SK-N-SH (cell line): ENCODE data around the gene PRELID1. TPM values are rescaled to one million over a fixed set of nuclear protein-coding genes. Genes with fewer than 3 reads are reported as not detected.

ENCODE experiments used
- CTCF ChIA-PET: fragments of 300-600, 350-600 bp; formaldehyde crosslinking; extraction: SDS; loops from one replicate; lab custom pipeline; 2021; lab: Yijun Ruan, JAX
- POLR2A ChIA-PET: fragments of 350-600 bp; sonication (Branson Sonifier 250); formaldehyde crosslinking; extraction: SDS; loops from one replicate; lab custom pipeline; 2020; ENCODE audit warnings: antibody characterized with exemption, inconsistent platforms; lab: Yijun Ruan, JAX
- DNase-seq: peaks from one replicate; pipeline ENCODE4 v3.0.0; 2012
- H2AFZ ChIP-seq: fragments of 200-600 bp; sonication (generic); 2 replicates; pipeline ENCODE4 v1.8.1; 2016; ENCODE audit warnings: antibody characterized with exemption, mild to moderate bottlenecking, low read depth
- H3F3A ChIP-seq: fragments of 200-600 bp; sonication (generic); replicated peaks from 2 replicates; pipeline ENCODE3; 2016; ENCODE audit warnings: antibody characterized with exemption, mild to moderate bottlenecking; ENCODE audit not compliant: insufficient read depth
- H3K27ac ChIP-seq, 2 experiments: fragments of 200-500 bp in 1 of 2; fragments of 200-600 bp in 1 of 2; sonication (Bioruptor generic) in 1 of 2; sonication (generic), shearing (Covaris generic) in 1 of 2; 2 replicates each; pipeline versions ENCODE4 v1.5.1 to v1.6.1; 2014 to 2016; ENCODE audit warnings: low read depth in 2 of 2, inconsistent platforms in 1 of 2, low read length in 1 of 2, mild to moderate bottlenecking in 1 of 2, mixed read lengths in 1 of 2
- H3K27me3 ChIP-seq: fragments of 200-600 bp; sonication (generic), shearing (Covaris generic); 2 replicates; pipeline ENCODE4 v1.6.1; 2016; ENCODE audit warnings: mixed run types; ENCODE audit not compliant: insufficient read depth
- H3K36me3 ChIP-seq, 2 experiments: fragments of 200-500 bp in 1 of 2; fragments of 200-600 bp in 1 of 2; sonication (Bioruptor generic) in 1 of 2; sonication (generic) in 1 of 2; replicated peaks in 1 of 2; 2 replicates each; pipeline versions ENCODE3 to v1.5.1; 2014 to 2016; ENCODE audit warnings: low read length in 1 of 2, mild to moderate bottlenecking in 1 of 2; ENCODE audit not compliant: insufficient read depth in 2 of 2, control insufficient read depth in 1 of 2
- H3K4me1 ChIP-seq, 2 experiments: fragments of 200-500 bp in 1 of 2; fragments of 200-600 bp in 1 of 2; sonication (Bioruptor generic) in 1 of 2; sonication (generic), shearing (Covaris generic) in 1 of 2; 2 replicates each; pipeline versions ENCODE4 v1.5.1 to v1.6.1; 2014 to 2016; ENCODE audit warnings: low read depth in 1 of 2, low read length in 1 of 2, mixed run types in 1 of 2; ENCODE audit not compliant: insufficient read depth in 2 of 2, control insufficient read depth in 1 of 2
- H3K4me2 ChIP-seq: fragments of 200-600 bp; sonication (generic), shearing (Covaris generic); 2 replicates; pipeline ENCODE4 v1.6.1; 2017; ENCODE audit warnings: mixed run types
- H3K4me3 ChIP-seq, 2 experiments: fragments of 200-500 bp in 1 of 2; fragments of 200-600 bp in 1 of 2; sonication (Bioruptor generic) in 1 of 2; sonication (generic), shearing (Covaris generic) in 1 of 2; 2 replicates each; pipeline versions ENCODE4 v1.5.1 to v1.8.1; 2014 to 2016; ENCODE audit warnings: low read depth in 2 of 2, inconsistent platforms in 1 of 2, low read length in 1 of 2, mild to moderate bottlenecking in 1 of 2, mixed read lengths in 1 of 2, moderate library complexity in 1 of 2
- H3K79me2 ChIP-seq: fragments of 200-600 bp; sonication (generic); 2 replicates; pipeline ENCODE4 v1.8.1; 2017; ENCODE audit warnings: mild to moderate bottlenecking; ENCODE audit not compliant: insufficient read depth
- H3K9ac ChIP-seq: fragments of 200-600 bp; sonication (generic); 2 replicates; pipeline ENCODE4 v1.6.1; 2017; ENCODE audit warnings: mixed run types
- H3K9me2 ChIP-seq: fragments of 200-600 bp; sonication (generic); 2 replicates; pipeline ENCODE4 v1.6.1; 2017; ENCODE audit warnings: mixed run types
- H3K9me3 ChIP-seq: fragments of 200-600 bp; sonication (generic); 2 replicates; pipeline ENCODE4 v1.6.1; 2017; ENCODE audit warnings: mixed run types, mild to moderate bottlenecking, moderate library complexity
- H4K20me1 ChIP-seq: fragments of 200-600 bp; sonication (generic); 2 replicates; pipeline ENCODE4 v1.6.1; 2017; ENCODE audit warnings: mild to moderate bottlenecking, mixed run types; ENCODE audit not compliant: insufficient read depth
- EZH2phosphoT487 ChIP-seq: fragments of 200-600 bp; sonication (generic); IDR thresholded peaks from 2 replicates; pipeline ENCODE4 v1.6.1; 2017; ENCODE audit warnings: low read depth, mixed run types, mild to moderate bottlenecking, antibody characterized with exemption, moderate library complexity, borderline replicate concordance
- FOXJ3 ChIP-seq: sonication (generic); formaldehyde crosslinking; IDR thresholded peaks from 2 replicates; pipeline ENCODE4 v1.5.1; 2020; ENCODE audit warnings: mild to moderate bottlenecking, missing genetic modification reagents
- FOXM1 ChIP-seq: IDR thresholded peaks from 2 replicates; pipeline ENCODE4 v1.4.0; 2012; ENCODE audit warnings: low read depth, mild to moderate bottlenecking
- JUND ChIP-seq: IDR thresholded peaks from 2 replicates; pipeline ENCODE4 v1.4.0; 2012
- MXI1 ChIP-seq: IDR thresholded peaks from 2 replicates; pipeline ENCODE4 v1.6.1; 2012; ENCODE audit warnings: mild to moderate bottlenecking, low read depth, low read length, improper control_type of control experiment
- NFIC ChIP-seq: IDR thresholded peaks from 2 replicates; pipeline ENCODE4 v1.4.0; 2012; ENCODE audit warnings: borderline replicate concordance
- RFX5 ChIP-seq: IDR thresholded peaks from 2 replicates; pipeline ENCODE4 v1.6.1; 2012; ENCODE audit warnings: mild to moderate bottlenecking, improper control_type of control experiment, low read length
- SIN3A ChIP-seq: IDR thresholded peaks from 2 replicates; pipeline ENCODE4 v1.6.1; 2012; ENCODE audit warnings: low read depth, mild to moderate bottlenecking, low read length, moderate library complexity, borderline replicate concordance
- SMC3 ChIP-seq: IDR thresholded peaks from 2 replicates; pipeline ENCODE4 v1.6.1; 2012; ENCODE audit warnings: low read depth, low read length, improper control_type of control experiment
- WGBS: methylation state at CpG from one replicate; pipeline ENCODE4 v1.1.6; 2017; ENCODE audit warnings: low lambda C conversion rate; 5-methylcytosine and 5-hydroxymethylcytosine counted together
- polyA plus RNA-seq, 3 experiments: library from polyadenylated mRNA; depleted of rRNA; stranded (reverse); fragments of >200 nt; gene quantifications; 2 replicates each; pipeline ENCODE4 v1.2.3, GENCODE V29; 2012
- TF ChIP-seq, protein P1 (sequence below): IDR thresholded peaks from 2 replicates; pipeline ENCODE4 v1.4.0; 2012; ENCODE audit warnings: low read depth
- TF ChIP-seq, protein P2 (sequence below): IDR thresholded peaks from 2 replicates; pipeline ENCODE4 v1.4.0; 2012; ENCODE audit warnings: low read depth, borderline replicate concordance
- TF ChIP-seq, protein P3 (sequence below): IDR thresholded peaks from 2 replicates; pipeline ENCODE4 v1.6.1; 2012; ENCODE audit warnings: mild to moderate bottlenecking, low read depth, low read length, moderate library complexity
- TF ChIP-seq, protein P4 (sequence below): fragments of 200-600 bp; sonication (generic); IDR thresholded peaks from 2 replicates; pipeline ENCODE4 v1.6.1; 2017; ENCODE audit warnings: antibody characterized with exemption, mild to moderate bottlenecking, moderate library complexity
- TF ChIP-seq, protein P5 (sequence below): fragments of 150-350 bp; IDR thresholded peaks from 2 replicates; pipeline ENCODE4 v1.6.1; 2016; ENCODE audit warnings: mild to moderate bottlenecking, low read depth, low read length

PRELID1 gene
- polyA plus RNA-seq, 1 of the 3 experiments (the other 2 are of a cell fraction) = 344 TPM

DNA sequence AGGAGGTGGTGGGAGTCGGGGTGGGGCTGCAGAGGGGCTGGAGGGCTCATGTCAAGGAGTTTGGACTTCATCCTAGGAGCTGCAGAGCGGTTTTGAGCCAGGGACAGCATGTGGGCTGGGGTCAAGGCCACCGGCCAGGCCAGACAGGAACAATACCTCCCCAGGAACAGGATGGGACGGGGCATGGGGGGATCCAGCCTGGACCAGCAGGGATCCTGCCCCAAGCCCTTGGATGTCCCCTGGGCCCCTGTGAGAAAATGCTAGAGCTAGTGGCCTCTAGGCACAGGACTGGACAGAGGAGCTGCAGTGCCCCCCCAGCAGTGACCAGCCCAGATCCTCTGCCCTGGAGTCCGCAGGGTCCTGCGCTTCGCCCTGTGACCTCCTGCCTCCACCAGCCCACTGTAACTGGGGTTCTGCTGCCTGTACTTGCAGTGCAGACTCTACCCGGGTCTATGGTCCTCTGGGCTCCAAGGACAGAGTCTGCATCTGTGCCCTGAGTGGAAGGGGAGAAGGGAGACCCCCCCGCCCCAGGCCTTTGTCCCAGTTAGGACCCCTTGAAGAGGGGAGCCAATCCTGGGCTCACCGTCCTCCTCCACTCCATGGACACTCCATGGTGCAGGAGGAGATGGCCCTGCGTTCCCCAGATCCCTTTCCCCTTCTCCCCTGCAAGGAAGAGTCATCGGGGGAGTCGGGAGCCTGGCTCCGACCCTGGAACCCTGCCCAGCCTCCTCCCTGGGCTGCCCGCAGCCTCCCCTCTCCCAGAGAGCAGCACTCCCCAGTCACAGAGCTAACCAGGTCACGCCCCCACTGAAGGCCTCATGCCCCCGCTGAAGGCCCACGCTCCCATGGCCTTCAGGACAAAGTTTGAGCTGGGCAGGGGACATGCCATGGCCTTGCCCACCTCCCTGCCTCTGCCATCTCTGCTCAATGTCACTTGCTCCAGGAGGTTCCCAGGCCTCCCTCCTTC, 11.1 kb downstream of the PRELID1 start:
- Histone ChIP-seq H2AFZ (no peak overlapping the region), H3K9me2 (no peaks in the 10 kb centered on the region), H4K20me1 (peaks cover 10% of the 10 kb centered on the region; the same call in 1 of the 2 replicates), H3K4me1 (peaks cover 4 to 25% of the 10 kb centered on the region in 2 experiments; a peak in 1 of 4 replicates), H3K4me3 (no peak overlapping the region), H3K9ac (no peak overlapping the region), H3K9me3 (no peaks in the 10 kb centered on the region), H3K27me3 (no peaks in the 10 kb centered on the region), H3K27ac (no peak overlapping the region), H3K79me2 (peaks cover 20% of the 10 kb centered on the region), H3K36me3 (peaks cover 0 to 4% of the 10 kb centered on the region in 2 experiments), H3F3A (peaks cover 11% of the 10 kb centered on the region), H3K4me2 (no peak overlapping the region)
- ChIA-PET POLR2A (no interaction called here), CTCF (interaction anchor here (2.0 to 4.0 kb wide), 2 partner anchors 89 to 187 kb away, joined by 6 to 18 read pairs; no protein-coding TSS in a partner anchor)
- 98% methylated on average over 11 of the region's 18 CpGs for WGBS
- TF ChIP-seq, protein P1, sequence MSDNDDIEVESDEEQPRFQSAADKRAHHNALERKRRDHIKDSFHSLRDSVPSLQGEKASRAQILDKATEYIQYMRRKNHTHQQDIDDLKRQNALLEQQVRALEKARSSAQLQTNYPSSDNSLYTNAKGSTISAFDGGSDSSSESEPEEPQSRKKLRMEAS = no peak
- TF ChIP-seq, protein P2, sequence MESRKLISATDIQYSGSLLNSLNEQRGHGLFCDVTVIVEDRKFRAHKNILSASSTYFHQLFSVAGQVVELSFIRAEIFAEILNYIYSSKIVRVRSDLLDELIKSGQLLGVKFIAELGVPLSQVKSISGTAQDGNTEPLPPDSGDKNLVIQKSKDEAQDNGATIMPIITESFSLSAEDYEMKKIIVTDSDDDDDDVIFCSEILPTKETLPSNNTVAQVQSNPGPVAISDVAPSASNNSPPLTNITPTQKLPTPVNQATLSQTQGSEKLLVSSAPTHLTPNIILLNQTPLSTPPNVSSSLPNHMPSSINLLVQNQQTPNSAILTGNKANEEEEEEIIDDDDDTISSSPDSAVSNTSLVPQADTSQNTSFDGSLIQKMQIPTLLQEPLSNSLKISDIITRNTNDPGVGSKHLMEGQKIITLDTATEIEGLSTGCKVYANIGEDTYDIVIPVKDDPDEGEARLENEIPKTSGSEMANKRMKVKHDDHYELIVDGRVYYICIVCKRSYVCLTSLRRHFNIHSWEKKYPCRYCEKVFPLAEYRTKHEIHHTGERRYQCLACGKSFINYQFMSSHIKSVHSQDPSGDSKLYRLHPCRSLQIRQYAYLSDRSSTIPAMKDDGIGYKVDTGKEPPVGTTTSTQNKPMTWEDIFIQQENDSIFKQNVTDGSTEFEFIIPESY = no peak
- no peak for TF ChIP-seq NFIC
- no peak for TF ChIP-seq RFX5
- TF ChIP-seq, protein P3, sequence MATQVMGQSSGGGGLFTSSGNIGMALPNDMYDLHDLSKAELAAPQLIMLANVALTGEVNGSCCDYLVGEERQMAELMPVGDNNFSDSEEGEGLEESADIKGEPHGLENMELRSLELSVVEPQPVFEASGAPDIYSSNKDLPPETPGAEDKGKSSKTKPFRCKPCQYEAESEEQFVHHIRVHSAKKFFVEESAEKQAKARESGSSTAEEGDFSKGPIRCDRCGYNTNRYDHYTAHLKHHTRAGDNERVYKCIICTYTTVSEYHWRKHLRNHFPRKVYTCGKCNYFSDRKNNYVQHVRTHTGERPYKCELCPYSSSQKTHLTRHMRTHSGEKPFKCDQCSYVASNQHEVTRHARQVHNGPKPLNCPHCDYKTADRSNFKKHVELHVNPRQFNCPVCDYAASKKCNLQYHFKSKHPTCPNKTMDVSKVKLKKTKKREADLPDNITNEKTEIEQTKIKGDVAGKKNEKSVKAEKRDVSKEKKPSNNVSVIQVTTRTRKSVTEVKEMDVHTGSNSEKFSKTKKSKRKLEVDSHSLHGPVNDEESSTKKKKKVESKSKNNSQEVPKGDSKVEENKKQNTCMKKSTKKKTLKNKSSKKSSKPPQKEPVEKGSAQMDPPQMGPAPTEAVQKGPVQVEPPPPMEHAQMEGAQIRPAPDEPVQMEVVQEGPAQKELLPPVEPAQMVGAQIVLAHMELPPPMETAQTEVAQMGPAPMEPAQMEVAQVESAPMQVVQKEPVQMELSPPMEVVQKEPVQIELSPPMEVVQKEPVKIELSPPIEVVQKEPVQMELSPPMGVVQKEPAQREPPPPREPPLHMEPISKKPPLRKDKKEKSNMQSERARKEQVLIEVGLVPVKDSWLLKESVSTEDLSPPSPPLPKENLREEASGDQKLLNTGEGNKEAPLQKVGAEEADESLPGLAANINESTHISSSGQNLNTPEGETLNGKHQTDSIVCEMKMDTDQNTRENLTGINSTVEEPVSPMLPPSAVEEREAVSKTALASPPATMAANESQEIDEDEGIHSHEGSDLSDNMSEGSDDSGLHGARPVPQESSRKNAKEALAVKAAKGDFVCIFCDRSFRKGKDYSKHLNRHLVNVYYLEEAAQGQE = no peak
- DNase-seq = no peak

DNA sequence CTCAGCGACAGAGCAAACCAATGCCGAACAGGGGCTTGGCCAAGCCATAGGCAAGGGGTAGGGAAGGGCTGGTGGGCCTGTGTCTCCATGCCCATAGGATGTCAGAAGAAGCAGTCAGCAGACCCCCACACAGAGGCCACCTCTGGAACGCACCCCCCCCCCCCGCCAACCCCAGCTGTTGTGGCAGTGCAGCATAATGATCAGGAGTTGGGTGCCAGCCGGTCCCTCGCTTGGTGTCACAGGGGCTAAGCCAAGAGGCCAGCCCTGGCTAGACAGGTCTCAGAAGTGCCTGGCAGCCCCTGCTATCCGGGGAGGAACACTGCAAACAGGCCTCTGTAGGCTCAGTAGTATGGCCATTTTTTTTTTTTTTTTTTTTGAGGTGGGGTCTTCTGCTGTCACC, 11.8 kb downstream of the PRELID1 start:
- 94% methylated on average over 5 of the region's 7 CpGs for WGBS
- no peak overlapping the region for H3K9ac ChIP-seq
- H3K9me3 ChIP-seq = no peaks in the 10 kb centered on the region
- no peaks in the 10 kb centered on the region for H3K9me2 ChIP-seq
- H4K20me1 ChIP-seq = peaks cover 3% of the 10 kb centered on the region; the same call in 1 of the 2 replicates
- no peak overlapping the region for H3K4me3 ChIP-seq
- no peak overlapping the region for H2AFZ ChIP-seq
- peaks cover 0 to 4% of the 10 kb centered on the region in 2 experiments for H3K36me3 ChIP-seq
- ChIA-PET POLR2A (no interaction called here), CTCF (interaction anchor here (1.6 to 4.0 kb wide), 4 partner anchors 33 to 186 kb away, joined by 4 to 18 read pairs (median 6); no protein-coding TSS in a partner anchor)
- peaks cover 13% of the 10 kb centered on the region for H3K79me2 ChIP-seq
- no peak overlapping the region for H3K4me2 ChIP-seq
- H3F3A ChIP-seq = peaks cover 9% of the 10 kb centered on the region
- no peak overlapping the region for H3K27ac ChIP-seq
- no peaks in the 10 kb centered on the region for H3K27me3 ChIP-seq
- peaks cover 4 to 19% of the 10 kb centered on the region in 2 experiments; a peak in 1 of 4 replicates for H3K4me1 ChIP-seq
- no peak for DNase-seq
- TF ChIP-seq SIN3A = no peak
- TF ChIP-seq MXI1 = no peak
- TF ChIP-seq, protein P1 = no peak
- TF ChIP-seq, protein P4, sequence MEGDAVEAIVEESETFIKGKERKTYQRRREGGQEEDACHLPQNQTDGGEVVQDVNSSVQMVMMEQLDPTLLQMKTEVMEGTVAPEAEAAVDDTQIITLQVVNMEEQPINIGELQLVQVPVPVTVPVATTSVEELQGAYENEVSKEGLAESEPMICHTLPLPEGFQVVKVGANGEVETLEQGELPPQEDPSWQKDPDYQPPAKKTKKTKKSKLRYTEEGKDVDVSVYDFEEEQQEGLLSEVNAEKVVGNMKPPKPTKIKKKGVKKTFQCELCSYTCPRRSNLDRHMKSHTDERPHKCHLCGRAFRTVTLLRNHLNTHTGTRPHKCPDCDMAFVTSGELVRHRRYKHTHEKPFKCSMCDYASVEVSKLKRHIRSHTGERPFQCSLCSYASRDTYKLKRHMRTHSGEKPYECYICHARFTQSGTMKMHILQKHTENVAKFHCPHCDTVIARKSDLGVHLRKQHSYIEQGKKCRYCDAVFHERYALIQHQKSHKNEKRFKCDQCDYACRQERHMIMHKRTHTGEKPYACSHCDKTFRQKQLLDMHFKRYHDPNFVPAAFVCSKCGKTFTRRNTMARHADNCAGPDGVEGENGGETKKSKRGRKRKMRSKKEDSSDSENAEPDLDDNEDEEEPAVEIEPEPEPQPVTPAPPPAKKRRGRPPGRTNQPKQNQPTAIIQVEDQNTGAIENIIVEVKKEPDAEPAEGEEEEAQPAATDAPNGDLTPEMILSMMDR = no peak
- TF ChIP-seq FOXM1 = no peak
- TF ChIP-seq, protein P5, sequence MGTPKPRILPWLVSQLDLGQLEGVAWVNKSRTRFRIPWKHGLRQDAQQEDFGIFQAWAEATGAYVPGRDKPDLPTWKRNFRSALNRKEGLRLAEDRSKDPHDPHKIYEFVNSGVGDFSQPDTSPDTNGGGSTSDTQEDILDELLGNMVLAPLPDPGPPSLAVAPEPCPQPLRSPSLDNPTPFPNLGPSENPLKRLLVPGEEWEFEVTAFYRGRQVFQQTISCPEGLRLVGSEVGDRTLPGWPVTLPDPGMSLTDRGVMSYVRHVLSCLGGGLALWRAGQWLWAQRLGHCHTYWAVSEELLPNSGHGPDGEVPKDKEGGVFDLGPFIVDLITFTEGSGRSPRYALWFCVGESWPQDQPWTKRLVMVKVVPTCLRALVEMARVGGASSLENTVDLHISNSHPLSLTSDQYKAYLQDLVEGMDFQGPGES = no peak
- TF ChIP-seq JUND = no peak
- no peak for TF ChIP-seq FOXJ3 (CRISPR knock-in tag)
- TF ChIP-seq EZH2phosphoT487 = no peak
- TF ChIP-seq SMC3 = no peak
